Neutrophil (primary cell): ENCODE results near the gene GHRHR.

Experiments
- H3K27ac ChIP-seq: fragments of 200-600 bp; sonication (generic); 2 replicates; pipeline ENCODE4 v1.5.1; 2016; ENCODE audit warnings: mild to moderate bottlenecking, moderate library complexity
- H3K27me3 ChIP-seq: fragments of 200-600 bp; sonication (generic); 2 replicates; pipeline ENCODE4 v1.6.0; 2016; ENCODE audit warnings: mild to moderate bottlenecking
- H3K36me3 ChIP-seq: fragments of 200-600 bp; sonication (generic); 2 replicates; pipeline ENCODE4 v1.5.1; 2017
- H3K4me1 ChIP-seq, 2 experiments: fragments of 200-600 bp in 1 of 2; sonication (generic) in 1 of 2; 1 replicate in 1 of 2; 2 replicates in 1 of 2; pipeline versions ENCODE4 v1.5.1 to v1.6.1; 2013 to 2016; ENCODE audit warnings: low read depth in 1 of 2, low read length in 1 of 2, mild to moderate bottlenecking in 1 of 2, moderate library complexity in 1 of 2; ENCODE audit not compliant: control insufficient read depth in 1 of 2, insufficient read depth in 1 of 2
- H3K4me3 ChIP-seq, 2 experiments: fragments of 200-600 bp in 1 of 2; sonication (generic) in 1 of 2; 1 replicate in 1 of 2; 2 replicates in 1 of 2; pipeline ENCODE4 v1.5.1; 2013 to 2016; ENCODE audit warnings: low read depth in 1 of 2, low read length in 1 of 2, mild to moderate bottlenecking in 1 of 2, moderate library complexity in 1 of 2
- H3K9me3 ChIP-seq: fragments of 200-600 bp; sonication (generic); 2 replicates; pipeline ENCODE4 v1.5.1; 2016
- CTCF ChIP-seq: fragments of 200-600 bp; sonication (generic); IDR thresholded peaks from 2 replicates; pipeline ENCODE4 v1.5.1; 2016; ENCODE audit warnings: antibody characterized with exemption

Gene GHRHR

GRCh38 chr7:30934225-30934624 is 29.5 kb upstream of the GHRHR start:
- no peak for TF ChIP-seq CTCF
- no peaks in the 10 kb centered on the region for H3K36me3 ChIP-seq
- H3K27me3 ChIP-seq: peaks cover 31% of the 10 kb centered on the region
- H3K27ac ChIP-seq: no peak overlapping the region
- no peaks in the 10 kb centered on the region for H3K9me3 ChIP-seq
- H3K4me1 ChIP-seq: no peaks in the 10 kb centered on the region
- no peak overlapping the region for H3K4me3 ChIP-seq

- no peaks in the 10 kb centered on the region for H3K36me3 ChIP-seq
- no peaks in the 10 kb centered on the region for H3K4me1 ChIP-seq
- no peak overlapping the region for H3K27ac ChIP-seq
- H3K27me3 ChIP-seq: peaks cover 39% of the 10 kb centered on the region
- no peak for TF ChIP-seq CTCF
- no peak overlapping the region for H3K4me3 ChIP-seq
- H3K9me3 ChIP-seq: no peaks in the 10 kb centered on the region
Measured at GRCh38 chr7:30934732-30935568, 28.8 kb upstream of the GHRHR start.

GRCh38 chr7:30935569-30935877 is 28.2 kb upstream of the GHRHR start:
- no peak for TF ChIP-seq CTCF
- H3K9me3 ChIP-seq: no peaks in the 10 kb centered on the region
- H3K4me3 ChIP-seq: no peak overlapping the region
- no peaks in the 10 kb centered on the region for H3K36me3 ChIP-seq
- H3K27me3 ChIP-seq: peaks cover 44% of the 10 kb centered on the region
- H3K4me1 ChIP-seq: no peaks in the 10 kb centered on the region
- no peak overlapping the region for H3K27ac ChIP-seq

GRCh38 chr7:30936650-30937245 is 27.0 kb upstream of the GHRHR start:
- Histone ChIP-seq H3K36me3 (no peaks in the 10 kb centered on the region), H3K27ac (no peak overlapping the region), H3K4me3 (no peak overlapping the region), H3K4me1 (no peaks in the 10 kb centered on the region), H3K9me3 (no peaks in the 10 kb centered on the region), H3K27me3 (peaks cover 53% of the 10 kb centered on the region)
- no peak for TF ChIP-seq CTCF

- no peaks in the 10 kb centered on the region for H3K36me3 ChIP-seq
- no peak for TF ChIP-seq CTCF
Measured at GRCh38 chr7:30937416-30937815, 26.3 kb upstream of the GHRHR start.

More at GRCh38 chr7:30937416-30937815, 26.3 kb upstream of the GHRHR start:
- peaks cover 60% of the 10 kb centered on the region for H3K27me3 ChIP-seq
- no peak overlapping the region for H3K4me3 ChIP-seq
- no peaks in the 10 kb centered on the region for H3K9me3 ChIP-seq
- no peaks in the 10 kb centered on the region for H3K4me1 ChIP-seq
- H3K27ac ChIP-seq: no peak overlapping the region
